PC-3 (cell line): ENCODE measurements around the gene RABL6. TPM values are rescaled to one million over a fixed set of nuclear protein-coding genes. Genes with fewer than 3 reads are reported as not detected.

Experiments used
- ATAC-seq: fragments of 200-7000 bp; cut with Tn5 transposase; 2 replicates; pipeline ENCODE4 v1.9.1; 2020; ENCODE audit warnings: mild to moderate bottlenecking, moderate library complexity
- BruUV-seq: library from RNA; stranded (reverse); fragments of 400-500 nt; replicated peaks from 2 replicates; lab custom pipeline; 2021; lab: Mats Ljungman, UMichigan
- CTCF ChIA-PET: fragments of 300-600 bp; sonication (Branson Sonifier 250); formaldehyde crosslinking; loops from one replicate; lab custom pipeline; 2022; ENCODE audit warnings: antibody characterized with exemption; lab: Charles Lee
- POLR2A ChIA-PET: fragments of 300-600 bp; sonication (Branson Sonifier 250); formaldehyde crosslinking; loops from one replicate; lab custom pipeline; 2022; ENCODE audit warnings: antibody characterized with exemption; ENCODE audit not compliant: unreplicated experiment; lab: Charles Lee
- DNase-seq: peaks from one replicate; pipeline ENCODE4 v3.0.0-alpha.2; 2015
- H2AFZ ChIP-seq: fragments of 300-600 bp; sonication (generic); 2 replicates; pipeline ENCODE4 v1.6.0; 2016; ENCODE audit warnings: antibody characterized with exemption, low read length
- H3F3A ChIP-seq: fragments of 300-600 bp; sonication (generic); one replicate; pipeline ENCODE4 v1.6.0; 2017; ENCODE audit warnings: antibody characterized with exemption, low read length, control low read depth, mild to moderate bottlenecking; ENCODE audit not compliant: unreplicated experiment
- H3K27ac ChIP-seq: fragments of 300-600 bp; sonication (generic); 2 replicates; pipeline ENCODE4 v1.5.1; 2016; ENCODE audit warnings: mild to moderate bottlenecking, low read length
- H3K27me3 ChIP-seq: fragments of 300-600 bp; sonication (generic); 2 replicates; pipeline ENCODE4 v1.6.1; 2016; ENCODE audit warnings: low read length, mixed read lengths
- H3K36me3 ChIP-seq: fragments of 300-600 bp; sonication (generic); 2 replicates; pipeline ENCODE4 v1.6.1; 2016; ENCODE audit warnings: low read depth, mixed run types, low read length, mixed read lengths
- H3K4me1 ChIP-seq: fragments of 300-600 bp; sonication (generic); 2 replicates; pipeline ENCODE4 v1.5.1; 2016; ENCODE audit warnings: low read length; ENCODE audit not compliant: insufficient read depth
- H3K4me2 ChIP-seq: fragments of 300-600 bp; sonication (generic); 2 replicates; pipeline ENCODE4 v1.6.0; 2016; ENCODE audit warnings: low read length
- H3K4me3 ChIP-seq: fragments of 300-600 bp; sonication (generic); 2 replicates; pipeline ENCODE4 v1.5.1; 2016; ENCODE audit warnings: mild to moderate bottlenecking, low read length, mixed read lengths
- H3K79me2 ChIP-seq: fragments of 300-600 bp; sonication (generic); 2 replicates; pipeline ENCODE4 v1.6.1; 2017; ENCODE audit warnings: low read length, mixed read lengths
- H3K9ac ChIP-seq: fragments of 300-600 bp; sonication (generic); 2 replicates; pipeline ENCODE4 v1.6.0; 2016; ENCODE audit warnings: mild to moderate bottlenecking, low read length
- H3K9me2 ChIP-seq: fragments of 300-600 bp; sonication (generic); replicated peaks from 2 replicates; pipeline ENCODE4 v1.6.1; 2016; ENCODE audit warnings: mixed run types, low read length, mixed read lengths
- H3K9me3 ChIP-seq: fragments of 300-600 bp; sonication (generic); 2 replicates; pipeline ENCODE4 v1.6.1; 2016; ENCODE audit warnings: low read length, mixed read lengths
- H4K20me1 ChIP-seq: fragments of 300-600 bp; sonication (generic); 2 replicates; pipeline ENCODE4 v1.6.1; 2016; ENCODE audit warnings: low read length, mixed read lengths
- EZH2 ChIP-seq: fragments of 300-600 bp; sonication (generic); IDR thresholded peaks from one replicate; pipeline ENCODE4 v1.6.1; 2017; ENCODE audit warnings: antibody characterized with exemption, mild to moderate bottlenecking, low read length; ENCODE audit not compliant: unreplicated experiment
- EZH2phosphoT487 ChIP-seq: fragments of 300-600 bp; sonication (generic); IDR thresholded peaks from 2 replicates; pipeline ENCODE4 v1.6.1; 2018; ENCODE audit warnings: mild to moderate bottlenecking, antibody characterized with exemption, low read length, borderline replicate concordance
- intact Hi-C: fragments of 100-400 bp; cut with micrococcal nuclease; formaldehyde crosslinking; loops from 2 replicates; pipeline ENCODE4 v1.9.0; 2023
- total RNA-seq: library from RNA; depleted of rRNA; stranded (reverse); fragments of >200 nt; gene quantifications from 2 replicates; pipeline ENCODE4 v1.2.3, GENCODE V29; 2014
- TF ChIP-seq, protein P1 (sequence below): fragments of 300-600 bp; sonication (generic); conservative IDR thresholded peaks from 2 replicates; pipeline ENCODE4 v1.5.1; 2017; ENCODE audit warnings: antibody characterized with exemption, low read depth, mild to moderate bottlenecking, low read length

Gene RABL6
- total RNA-seq, 1 experiment from 2014 or later: 84.3 TPM

DNA sequence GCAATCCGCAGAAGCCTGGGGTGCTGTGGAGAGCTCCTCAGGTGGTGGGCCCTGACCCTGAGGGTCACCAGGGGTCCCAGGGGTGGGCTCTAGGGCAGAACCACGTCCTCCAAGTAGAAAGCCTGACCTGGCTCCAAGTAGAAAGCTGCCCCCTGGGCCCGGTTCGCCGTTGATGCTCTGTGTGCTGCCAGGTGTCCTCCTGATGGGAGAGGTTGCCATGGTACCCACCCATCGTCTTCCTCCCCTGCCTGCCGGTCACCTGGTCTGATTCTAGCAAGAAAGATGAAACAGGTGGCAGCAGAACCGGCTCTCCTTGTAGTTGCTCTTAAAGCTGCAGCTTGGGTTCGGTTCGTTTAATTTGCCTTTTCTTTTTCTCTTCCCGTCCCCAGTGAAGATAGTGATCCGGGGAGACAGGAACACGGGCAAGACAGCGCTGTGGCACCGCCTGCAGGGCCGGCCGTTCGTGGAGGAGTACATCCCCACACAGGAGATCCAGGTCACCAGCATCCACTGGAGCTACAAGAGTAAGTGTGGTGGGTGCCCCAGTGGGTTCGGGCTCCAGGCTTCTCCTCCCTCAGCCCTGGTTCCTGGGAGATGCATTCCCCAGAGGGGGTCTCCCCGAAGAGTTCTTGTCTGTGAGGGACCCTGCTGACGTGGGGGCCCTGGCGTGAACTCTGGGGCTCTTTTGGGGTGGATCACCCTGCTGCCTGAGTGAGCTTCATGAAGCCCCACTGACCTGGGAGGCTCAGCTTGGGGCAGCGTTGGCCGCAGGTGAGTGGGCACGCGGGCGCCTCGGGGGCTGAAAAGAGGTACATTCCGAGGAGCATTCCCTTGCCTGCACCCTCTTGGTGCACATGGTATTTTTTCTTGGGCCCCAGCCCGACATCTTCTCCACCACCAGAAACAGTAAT, 15.6 kb downstream of the RABL6 start:
- Histone ChIP-seq H3F3A (no peaks in the 10 kb centered on the region), H4K20me1 (no peaks in the 10 kb centered on the region), H3K4me3 (no peak overlapping the region), H3K27ac (no peak overlapping the region), H3K79me2 (no peaks in the 10 kb centered on the region), H3K9me3 (no peaks in the 10 kb centered on the region), H3K9ac (no peak overlapping the region), H3K27me3 (no peaks in the 10 kb centered on the region), H2AFZ (no peak overlapping the region), H3K36me3 (peaks cover 3% of the 10 kb centered on the region; the same call in 1 of the 2 replicates), H3K9me2 (no peaks in the 10 kb centered on the region), H3K4me2 (no peak overlapping the region), H3K4me1 (no peaks in the 10 kb centered on the region)
- ChIA-PET CTCF (no interaction called here), POLR2A (no interaction called here)
- TF ChIP-seq EZH2: no peak
- TF ChIP-seq, protein P1, sequence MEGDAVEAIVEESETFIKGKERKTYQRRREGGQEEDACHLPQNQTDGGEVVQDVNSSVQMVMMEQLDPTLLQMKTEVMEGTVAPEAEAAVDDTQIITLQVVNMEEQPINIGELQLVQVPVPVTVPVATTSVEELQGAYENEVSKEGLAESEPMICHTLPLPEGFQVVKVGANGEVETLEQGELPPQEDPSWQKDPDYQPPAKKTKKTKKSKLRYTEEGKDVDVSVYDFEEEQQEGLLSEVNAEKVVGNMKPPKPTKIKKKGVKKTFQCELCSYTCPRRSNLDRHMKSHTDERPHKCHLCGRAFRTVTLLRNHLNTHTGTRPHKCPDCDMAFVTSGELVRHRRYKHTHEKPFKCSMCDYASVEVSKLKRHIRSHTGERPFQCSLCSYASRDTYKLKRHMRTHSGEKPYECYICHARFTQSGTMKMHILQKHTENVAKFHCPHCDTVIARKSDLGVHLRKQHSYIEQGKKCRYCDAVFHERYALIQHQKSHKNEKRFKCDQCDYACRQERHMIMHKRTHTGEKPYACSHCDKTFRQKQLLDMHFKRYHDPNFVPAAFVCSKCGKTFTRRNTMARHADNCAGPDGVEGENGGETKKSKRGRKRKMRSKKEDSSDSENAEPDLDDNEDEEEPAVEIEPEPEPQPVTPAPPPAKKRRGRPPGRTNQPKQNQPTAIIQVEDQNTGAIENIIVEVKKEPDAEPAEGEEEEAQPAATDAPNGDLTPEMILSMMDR: no peak
- no peak for TF ChIP-seq EZH2phosphoT487
- DNase-seq (no peak), ATAC-seq (no peak)
- no TSS peak for BruUV-seq
- intact Hi-C loops: no loop called here

DNA sequence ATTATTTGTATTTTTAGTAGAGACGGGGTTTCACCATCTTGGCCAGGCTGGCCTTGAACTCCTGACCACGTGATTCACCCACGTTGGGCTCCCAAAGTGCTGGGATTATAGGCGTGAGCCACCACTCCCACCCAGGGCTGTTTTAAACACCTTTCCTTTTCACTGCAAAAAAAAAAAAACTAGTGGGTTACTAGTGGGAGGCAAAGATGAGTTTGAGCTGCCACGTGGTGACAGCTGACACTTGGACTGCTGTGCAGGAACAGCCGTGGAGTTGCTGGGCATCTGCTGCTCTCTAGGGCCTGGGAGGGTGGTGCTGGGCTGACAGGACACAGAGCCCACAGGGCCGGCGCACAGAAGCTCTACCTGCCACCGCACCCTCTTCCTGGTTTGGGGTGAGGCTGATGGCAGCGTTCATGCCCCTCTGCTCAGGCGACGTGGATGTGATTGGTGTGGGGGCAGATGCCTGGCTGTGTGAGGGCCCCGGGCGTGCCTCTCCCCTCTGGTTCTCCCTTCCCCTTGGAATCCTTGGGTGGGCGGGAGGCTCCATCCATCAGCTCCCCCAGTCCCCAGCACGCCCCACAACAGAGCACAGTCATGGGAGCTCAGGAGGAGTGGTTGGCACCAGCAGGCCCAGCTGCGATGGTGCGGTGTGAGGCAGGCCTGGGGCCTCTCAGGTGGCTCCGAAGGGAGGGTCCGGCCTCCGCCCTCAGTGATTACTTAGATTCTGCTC, 16.9 kb downstream of the RABL6 start:
- H3K4me3 ChIP-seq: no peak overlapping the region
- peaks cover 8% of the 10 kb centered on the region; the same call in 1 of the 2 replicates for H3K36me3 ChIP-seq
- intact Hi-C loops: no loop called here
- no peaks in the 10 kb centered on the region for H3K9me3 ChIP-seq
- H3K27me3 ChIP-seq: no peaks in the 10 kb centered on the region
- ATAC-seq (no peak), DNase-seq (no peak)
- H2AFZ ChIP-seq: no peak overlapping the region
- CTCF ChIA-PET: no interaction called here
- no peaks in the 10 kb centered on the region for H4K20me1 ChIP-seq
- H3K9me2 ChIP-seq: no peaks in the 10 kb centered on the region
- no peak overlapping the region for H3K27ac ChIP-seq
- no peaks in the 10 kb centered on the region for H3K79me2 ChIP-seq
- no TSS peak for BruUV-seq
- no peaks in the 10 kb centered on the region for H3F3A ChIP-seq
- no peak for TF ChIP-seq EZH2
- no peak for TF ChIP-seq EZH2phosphoT487
- TF ChIP-seq, protein P1: no peak
- H3K9ac ChIP-seq: no peak overlapping the region
- no peak overlapping the region for H3K4me2 ChIP-seq
- POLR2A ChIA-PET: no interaction called here
- H3K4me1 ChIP-seq: no peaks in the 10 kb centered on the region
